NCI-H146 treated with DMSO at 0.1 percent for 48 hours (cell line): ENCODE results near the gene TGM6.

Experiments used
- DNase-seq: peaks from one replicate; lab custom pipeline; 2025; ENCODE audit not compliant: unreplicated experiment; lab: John Stamatoyannopoulos, UW

TGM6 gene

DNA sequence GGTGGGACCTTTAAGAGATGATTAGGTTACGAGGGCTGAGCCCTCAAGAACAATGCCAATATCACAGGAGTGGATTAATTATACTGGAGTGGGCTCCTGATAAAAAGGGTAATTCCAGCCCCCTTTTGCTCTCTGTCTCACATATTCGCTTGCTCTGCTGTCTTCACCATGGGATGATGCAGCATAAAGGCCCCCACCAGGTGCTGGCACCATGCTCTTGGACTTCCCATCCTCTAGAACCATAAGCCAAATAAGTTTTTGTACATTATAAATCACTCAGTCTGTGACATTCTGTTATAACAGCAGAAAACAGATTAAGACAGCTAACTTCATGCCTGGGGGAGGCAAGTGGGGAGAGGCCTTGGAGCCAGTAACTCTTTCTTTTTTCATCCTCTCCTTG is 99.7 kb downstream of the TGM6 start:
- DNase-seq, result no peak
